NCI-H69 (cell line): ENCODE measurements around the gene NXN.
"Not testable (repeated sequence)": the region's sequence is repeated elsewhere in the genome, so short reads cannot be mapped to it uniquely, and the experiment has no call there.

Source experiments
- DNase-seq: peaks from one replicate; lab custom pipeline; 2025; lab: John Stamatoyannopoulos, UW

NXN gene

DNA sequence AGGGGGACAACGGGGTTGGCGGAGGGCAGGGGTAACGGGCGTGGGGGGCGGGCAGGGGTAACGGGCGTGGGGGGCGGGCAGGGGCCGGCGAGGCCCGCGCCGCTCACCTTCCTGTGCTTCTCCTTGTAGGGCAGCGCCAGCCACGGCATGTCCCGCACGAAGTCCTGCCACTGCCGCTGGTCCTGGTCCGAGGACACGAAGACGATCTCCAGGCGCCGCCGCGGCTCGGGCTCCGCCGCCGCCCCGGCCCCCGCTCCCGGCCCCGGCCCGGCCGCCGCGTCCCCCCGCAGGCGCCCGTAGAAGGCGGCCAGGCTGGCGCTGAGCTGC lies 401 bp downstream of the NXN start:
- no peak for DNase-seq

DNA sequence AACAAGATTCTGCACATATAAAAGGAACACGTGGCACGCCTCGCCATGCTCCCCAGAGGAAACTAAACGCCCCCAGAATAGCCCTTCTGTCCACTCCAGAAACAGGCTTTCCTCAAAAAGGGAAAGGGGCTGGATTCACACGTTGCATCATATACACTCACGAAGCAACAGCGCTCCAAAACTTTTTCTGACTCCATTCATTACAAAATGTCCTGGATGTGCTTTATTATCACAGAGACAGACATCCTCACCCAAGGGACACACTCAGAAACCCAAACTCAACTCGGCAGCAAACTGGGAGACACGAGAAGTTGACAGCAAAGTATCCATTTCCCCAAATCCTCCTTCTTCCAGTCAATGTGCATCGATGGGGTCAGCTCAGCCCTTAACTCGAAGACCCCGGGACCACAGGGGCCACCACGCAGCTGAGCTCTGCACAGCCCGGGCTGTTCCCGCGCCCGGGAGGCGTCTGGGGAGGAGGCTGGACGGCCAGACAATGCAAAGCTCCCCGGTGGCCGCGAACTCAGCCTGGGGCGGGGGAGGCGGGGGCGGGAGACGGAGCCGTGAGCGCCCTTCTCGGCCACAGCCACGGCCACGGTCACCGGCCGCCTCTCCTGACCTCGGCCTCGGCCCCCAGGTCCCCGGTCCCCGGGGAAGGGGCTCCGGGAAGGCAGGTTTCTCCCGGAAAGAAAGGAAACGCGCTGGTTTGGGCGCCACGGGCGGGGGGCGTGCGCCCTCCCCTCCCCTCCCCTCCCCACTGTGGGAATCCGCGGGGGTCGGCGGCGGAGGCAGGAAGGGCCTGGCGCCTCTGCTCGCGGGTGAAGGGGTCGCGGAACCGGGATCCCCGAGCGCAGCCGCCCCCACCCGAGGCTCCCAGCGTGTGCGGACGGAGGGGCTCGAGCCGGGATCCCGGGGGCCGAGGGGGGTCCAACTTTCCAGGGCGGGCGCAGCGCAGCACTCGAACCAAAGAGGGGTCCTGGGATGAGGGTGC lies 1.2 kb downstream of the NXN start:
- DNase-seq: peak; percentile 65

DNA sequence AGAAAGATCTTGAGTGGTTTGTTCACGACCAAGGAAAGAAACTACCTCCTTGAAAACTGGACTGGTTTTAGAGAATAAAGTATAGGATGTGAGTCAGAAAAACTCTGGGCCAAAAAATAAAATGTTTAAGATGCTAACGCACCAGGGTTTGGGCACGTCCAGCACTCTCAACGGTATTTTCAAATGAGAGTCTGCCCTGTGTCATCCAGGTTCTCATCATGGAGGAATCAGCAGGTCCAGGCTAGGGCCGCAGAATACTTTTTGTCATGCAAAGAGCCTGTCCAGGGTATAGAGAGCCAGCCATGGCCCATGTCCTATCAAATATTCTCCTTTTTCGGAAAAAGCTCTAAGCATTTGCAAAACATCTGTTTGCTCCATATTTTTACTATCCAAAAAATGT lies 2.4 kb downstream of the NXN start:
- DNase-seq: no peak

DNA sequence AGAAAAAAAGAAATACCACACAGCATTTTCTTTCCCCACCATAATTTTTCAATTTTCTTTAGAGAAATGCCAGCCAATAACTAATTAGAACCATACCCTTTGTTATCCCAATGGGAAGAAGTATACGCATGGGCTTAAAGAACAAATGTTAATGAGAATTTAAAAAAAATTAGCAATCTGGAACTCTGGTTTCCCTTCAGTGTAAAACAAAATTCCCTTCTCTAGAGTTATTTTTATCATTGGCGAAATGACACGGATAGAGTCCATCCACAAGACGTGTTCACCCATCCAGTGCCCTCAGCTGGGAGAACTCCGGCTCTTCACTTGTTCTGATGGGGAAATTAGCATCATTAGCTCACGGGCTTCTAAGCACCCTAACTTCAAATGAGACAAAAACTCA lies 3.3 kb downstream of the NXN start:
- no peak for DNase-seq

DNA sequence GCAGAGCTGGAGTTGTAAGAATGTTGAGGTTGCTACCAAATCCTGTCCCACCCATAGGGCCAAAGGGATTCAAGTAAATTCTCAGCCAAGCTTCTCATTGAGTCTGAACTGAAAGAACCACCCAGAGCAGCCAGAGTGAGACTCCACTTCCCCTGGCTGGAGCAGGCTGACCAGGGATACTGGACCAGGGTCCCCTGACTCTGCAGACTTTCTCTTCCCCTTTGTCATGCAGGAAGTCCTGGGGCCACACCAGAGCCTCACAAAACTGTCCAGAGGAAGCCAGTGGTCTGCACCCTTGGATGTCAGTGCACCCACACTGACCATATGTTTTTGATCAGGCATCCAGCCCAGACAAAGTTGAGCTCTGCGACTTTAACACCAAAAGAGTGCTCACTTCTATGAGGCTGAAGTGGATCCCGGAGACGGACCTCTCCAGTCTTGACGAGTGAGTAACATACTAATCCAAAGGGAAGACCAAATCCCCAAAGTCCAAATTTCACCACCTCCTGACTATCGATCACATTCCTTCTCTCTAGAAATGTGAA lies 4.1 kb downstream of the NXN start:
- no peak for DNase-seq

DNA sequence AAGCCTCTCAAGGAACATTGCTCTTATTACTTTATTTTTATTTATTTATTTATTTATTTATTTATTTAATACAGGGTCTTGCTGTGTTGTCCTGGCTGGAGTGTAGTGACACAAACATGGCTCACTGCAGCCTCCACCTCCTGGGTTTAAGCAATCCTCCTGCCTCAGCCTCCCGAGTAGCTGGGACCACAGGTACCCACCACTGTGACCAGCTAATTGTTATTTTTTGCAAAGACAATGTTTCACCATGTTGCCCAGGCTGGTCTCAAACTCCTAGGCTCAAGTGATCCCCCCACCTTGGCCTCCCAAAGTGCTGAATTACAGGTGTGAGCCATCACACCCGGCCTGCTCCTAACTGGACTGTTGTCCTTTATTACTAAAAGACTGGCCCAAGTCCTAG lies 4.8 kb downstream of the NXN start:
- not testable (repeated sequence) for DNase-seq

DNA sequence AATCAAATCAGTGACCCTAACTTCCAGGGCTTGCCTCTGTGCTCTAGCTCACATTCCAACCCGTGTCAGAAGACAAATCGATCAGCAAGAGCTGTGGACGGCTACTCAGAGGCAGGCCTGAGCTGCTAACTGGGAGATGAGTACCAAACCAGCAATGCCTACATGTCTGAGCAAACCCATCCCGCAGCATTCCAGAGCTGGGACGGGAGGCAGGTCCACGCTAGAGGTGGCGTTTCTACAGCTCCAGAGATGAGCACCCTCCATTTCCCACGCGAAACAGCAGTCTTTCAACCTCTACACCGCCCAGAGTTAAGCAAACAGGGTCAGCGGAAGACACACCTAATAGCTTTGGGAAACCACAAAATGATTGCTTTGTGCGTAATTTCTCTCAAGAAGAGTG lies 6.5 kb downstream of the NXN start:
- DNase-seq: no peak

DNA sequence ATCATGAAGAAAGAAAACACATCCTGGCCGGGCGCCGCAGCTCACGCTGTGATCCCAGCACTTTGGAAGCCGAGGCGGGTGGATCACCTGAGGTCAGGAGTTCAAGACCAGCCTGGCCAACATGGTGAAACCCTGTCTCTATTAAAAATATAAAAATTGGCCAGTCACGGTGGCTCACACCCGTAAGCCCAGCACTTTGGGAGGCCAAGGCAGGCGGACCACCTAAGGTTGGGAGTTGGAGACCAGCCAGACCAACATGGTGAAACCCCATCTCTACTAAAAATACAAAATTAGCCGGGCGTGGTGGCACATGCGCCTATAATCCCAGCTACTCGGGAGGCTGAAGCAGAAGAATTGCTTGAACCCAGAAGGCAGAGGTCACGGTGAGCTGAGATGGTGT lies 7.7 kb downstream of the NXN start:
- not testable (repeated sequence) for DNase-seq

DNA sequence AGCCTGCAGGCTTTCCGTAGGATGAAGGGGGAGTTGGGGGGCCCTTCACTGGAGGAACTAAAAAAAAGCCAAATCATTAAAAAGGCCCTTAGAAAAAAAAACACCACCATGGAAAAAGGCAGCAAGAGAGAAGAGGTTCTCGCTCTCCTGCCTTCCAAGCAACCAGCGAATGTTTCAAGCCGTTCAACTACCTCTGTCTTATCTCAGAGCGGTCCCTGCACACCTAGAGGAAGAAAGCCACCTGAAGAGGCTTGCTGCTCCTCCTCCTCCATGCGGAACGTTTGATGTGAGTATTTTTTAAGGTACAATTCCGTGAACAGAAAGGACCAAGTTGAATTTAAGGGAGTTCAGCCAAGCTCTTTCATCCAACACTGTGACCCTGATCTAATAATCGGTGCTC lies 9.2 kb downstream of the NXN start:
- DNase-seq: peak; percentile 57

DNA sequence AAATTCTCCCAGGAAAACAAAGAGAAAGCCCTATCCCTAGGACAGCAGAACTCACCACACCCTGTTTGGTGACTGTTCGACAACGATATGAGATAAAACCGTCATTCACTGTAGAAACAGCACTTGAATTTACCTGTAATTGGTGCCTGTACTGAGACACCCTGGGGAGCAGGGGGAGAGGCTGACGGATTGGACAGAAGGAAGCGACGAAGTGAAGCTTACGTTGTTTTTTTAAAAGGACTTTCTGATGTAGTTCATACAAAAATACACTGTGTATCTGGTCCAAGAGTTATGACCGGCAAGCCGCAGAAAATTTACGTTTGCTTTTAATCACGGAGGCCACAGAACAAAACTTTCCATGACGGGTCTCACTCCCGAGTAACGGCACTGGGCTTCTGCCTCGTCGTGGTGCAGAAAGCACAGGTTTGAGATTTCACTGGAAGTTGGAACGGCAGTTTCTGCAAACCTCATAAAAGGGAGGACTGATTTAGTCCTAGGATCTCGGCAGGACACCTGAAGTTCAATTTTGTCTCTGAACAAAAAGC lies 9.7 kb downstream of the NXN start:
- peak; percentile 78 for DNase-seq

DNA sequence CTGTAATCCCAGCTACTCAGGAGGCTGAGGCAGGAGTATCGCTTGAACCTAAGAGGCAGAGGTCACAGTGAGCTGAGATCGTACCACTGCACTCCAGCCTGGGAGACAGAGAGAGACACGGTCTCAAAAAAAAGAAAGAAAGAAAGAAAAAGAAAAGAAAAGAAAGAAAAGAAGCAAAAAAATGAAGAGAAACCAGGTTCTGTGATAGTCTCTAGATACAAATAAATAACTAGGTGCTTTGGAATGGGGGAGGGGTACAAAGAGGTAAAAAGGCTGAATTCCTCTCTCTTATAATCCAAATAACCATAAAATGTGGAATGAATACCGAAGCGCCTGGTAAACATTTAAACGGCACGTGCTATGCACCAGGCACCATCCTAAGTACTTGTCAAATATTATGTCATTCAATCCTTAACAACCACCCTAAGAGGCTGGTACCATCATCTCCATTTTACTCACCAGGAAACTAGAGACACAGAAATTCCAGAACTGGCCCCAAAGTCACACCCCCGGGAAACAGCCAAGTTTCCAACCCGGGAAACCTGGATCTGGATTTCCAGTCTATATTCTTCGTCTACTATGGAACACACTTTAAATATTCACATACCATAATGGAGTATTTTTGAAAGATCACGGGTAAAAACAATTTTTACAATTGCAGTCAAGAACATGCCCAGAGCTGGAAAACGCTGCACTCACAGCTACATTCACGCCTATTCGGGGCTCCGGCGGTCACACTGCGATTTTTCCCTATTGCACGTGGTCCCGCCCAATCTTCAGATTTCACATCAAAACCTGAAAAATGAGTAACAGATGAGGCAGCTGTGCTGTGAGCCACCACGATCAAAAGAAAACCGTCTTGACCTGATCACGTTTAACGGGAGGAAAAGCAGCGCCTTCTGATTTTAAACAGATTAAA lies 10.5 kb downstream of the NXN start:
- DNase-seq: peak; percentile 44

DNA sequence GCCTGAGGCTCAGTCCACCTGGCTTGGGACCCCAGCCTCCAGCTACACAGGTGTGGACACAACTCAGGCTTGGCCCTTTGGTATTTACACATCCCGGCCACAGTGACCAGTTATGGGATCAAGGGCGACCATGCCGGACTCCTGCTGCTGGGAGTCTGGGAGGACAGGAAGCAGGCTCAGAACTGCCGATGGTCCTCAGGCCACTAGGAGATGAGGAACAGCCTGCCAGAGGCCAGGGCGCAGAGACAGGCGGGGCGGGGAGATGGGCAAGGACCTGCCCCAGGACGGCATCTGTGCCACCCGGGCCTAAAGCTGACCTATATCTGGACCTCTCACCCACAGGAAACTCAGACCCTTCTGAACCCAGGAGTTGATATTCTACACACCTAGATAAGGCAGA lies 12.5 kb downstream of the NXN start:
- no peak for DNase-seq

DNA sequence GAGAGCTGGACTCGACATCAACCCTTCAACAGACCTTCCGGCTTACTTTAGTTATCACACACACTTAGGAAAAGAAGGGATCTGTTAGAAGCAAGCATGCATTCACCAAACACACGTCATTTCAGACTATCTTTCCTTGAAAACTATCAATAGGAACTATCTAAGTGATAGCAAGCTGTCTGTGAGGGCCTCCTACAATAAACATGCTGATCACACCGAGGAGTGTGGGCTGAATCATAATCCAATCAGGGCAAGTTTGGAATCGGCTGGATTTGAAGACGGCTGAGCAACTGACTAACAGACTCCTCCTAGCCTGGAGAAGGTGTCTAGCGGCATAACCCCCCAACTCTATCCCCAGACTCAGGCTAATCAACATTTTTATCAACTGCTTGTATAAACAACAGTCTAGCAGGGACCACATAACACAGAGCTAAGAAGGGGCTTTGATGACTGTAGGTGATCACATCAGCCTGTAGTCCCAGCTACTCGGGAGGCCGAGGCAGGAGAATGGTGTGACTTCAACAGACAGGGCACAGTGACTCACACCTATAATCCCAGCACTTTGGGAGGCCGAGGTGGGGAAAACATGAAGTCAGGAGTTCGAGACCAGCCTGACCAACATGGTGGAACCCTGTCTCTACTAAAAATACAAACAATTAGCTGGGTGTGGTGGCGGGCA lies 14.1 kb downstream of the NXN start:
- DNase-seq: no peak

DNA sequence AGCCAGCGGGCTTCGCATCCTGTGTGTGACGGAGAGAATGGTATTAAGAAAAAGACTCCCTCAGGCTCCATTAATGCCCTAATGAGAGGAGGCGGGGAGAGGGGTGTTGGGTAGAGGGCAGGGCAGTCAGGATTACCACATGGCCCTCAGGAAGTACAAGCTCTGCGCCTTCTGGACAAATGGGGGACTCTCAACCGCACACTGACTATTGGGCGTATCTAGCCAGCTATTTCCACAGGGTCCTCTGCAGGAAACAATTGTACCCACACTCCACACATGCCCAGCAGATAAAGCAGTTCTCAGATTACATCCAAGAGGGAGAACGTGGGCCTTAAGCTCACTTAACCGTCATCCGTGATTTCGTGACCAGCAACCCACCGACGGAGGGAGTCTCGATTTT lies 14.7 kb downstream of the NXN start:
- peak; percentile 64 for DNase-seq

DNA sequence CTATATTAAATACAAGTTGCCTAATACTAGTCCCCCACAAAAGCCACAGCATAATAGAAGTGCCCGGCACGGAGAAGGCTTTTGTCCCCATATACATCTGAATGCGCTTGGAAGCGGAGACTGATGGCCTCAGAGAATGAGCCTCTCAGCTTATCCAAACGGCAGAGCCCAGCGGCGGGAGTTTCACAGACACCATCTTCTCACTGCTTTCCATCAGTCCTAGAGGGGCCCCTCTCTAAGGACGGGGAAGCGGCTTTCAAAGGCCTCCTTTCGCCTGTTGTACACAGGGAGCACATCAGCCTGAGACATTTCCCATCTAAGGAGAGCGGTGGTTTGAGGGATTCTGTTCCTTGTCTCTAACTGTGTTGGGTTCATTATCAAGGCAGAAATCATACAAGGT lies 16.9 kb downstream of the NXN start:
- no peak for DNase-seq

DNA sequence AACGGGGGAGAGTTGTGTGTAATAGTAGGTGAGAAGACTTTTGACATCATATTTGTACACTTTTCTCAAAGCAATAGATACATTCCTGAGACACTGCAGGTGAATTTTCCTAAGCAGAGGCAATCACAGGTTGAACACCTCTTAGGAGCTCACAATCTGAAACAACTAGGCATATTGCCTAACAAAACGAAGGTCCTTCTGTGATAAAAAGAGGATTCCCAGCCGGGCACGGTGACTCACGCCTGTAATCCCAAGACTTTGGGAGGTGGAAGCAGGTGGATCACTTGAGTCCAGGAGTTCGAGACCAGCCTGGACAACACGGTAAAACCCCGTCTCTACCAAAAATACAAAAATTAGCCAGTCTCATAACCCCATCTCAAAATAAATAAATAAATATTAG lies 17.4 kb downstream of the NXN start:
- DNase-seq: no peak

DNA sequence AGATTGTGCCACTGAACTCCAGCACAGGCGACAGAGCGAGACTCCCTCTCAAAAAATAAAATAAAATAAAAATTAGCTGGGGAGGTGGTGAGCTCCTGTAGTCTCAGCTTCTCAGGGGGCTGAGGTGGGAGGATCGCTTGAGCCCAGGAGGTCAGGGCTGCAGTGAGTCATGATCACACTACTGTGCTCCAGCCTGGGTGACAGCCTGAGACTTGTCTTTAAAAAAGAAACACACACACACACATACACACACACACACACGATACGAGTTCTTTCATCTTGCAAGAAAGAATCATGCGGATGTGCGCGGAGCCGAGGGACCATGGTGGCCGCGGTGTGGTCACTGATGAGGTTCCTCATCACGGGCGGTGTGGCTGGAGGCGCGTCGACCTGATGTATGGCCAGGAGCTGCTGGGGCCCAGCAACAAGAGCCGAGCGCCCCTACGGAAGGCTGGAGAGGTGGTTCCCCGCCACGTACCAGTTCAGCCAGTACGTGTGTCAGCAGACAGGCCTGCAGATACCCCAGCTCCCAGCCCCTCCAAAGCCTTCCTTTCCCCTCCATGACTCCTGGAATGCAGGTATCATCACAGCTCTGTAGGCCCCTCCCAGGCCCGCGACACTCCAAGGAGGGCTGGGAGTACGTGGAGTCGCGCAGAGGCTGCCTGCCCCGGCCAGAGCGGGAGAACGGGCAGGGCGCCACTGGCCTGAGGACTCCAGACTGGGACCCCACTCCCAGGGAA lies 20.7 kb downstream of the NXN start:
- no peak for DNase-seq

DNA sequence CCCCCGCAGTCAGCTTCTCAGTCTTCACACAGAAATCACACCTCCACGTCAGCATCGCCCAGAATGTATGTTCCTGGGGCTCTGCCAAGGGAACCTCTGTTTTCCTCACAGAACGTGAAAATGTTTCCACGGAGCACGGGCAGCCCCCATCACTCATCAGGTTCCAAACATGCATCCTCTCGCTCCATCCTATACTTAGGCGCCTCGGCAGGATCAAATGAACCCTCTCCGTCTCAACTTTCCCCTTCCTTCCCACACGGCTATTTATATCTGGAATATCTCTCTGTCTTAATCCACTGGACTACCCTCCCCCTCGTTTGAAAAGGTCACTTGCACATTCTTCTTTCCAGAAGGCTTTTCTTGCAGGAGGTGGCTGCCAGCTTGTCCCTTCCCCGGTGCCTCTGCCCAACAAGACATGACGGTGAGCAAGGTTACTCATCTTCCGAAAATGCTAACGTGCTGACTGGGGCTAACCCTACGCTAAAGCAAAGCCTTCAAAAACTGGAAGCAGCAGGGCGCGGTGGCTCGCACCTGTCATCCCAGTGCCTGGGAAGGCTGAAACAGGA lies 21.6 kb downstream of the NXN start:
- DNase-seq: no peak

DNA sequence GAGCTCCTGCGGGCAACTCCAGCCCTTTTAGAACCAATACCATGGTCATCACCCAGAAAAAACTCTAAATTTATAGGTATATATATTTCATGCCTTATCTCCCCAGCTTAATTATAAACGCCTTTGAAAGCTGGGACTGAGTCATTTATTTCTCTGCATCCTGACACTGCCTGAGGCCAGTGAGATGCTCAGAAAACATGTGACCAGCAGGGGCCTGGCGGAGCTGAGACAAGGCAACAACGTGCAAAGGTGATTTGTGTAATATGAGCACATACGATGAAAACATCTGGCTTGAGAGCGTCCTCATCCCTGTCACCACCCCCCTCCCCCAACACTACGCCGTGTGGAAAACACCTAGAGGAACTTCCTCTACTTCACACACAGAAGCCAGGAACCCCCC lies 22.7 kb downstream of the NXN start:
- peak; percentile 78 for DNase-seq

DNA sequence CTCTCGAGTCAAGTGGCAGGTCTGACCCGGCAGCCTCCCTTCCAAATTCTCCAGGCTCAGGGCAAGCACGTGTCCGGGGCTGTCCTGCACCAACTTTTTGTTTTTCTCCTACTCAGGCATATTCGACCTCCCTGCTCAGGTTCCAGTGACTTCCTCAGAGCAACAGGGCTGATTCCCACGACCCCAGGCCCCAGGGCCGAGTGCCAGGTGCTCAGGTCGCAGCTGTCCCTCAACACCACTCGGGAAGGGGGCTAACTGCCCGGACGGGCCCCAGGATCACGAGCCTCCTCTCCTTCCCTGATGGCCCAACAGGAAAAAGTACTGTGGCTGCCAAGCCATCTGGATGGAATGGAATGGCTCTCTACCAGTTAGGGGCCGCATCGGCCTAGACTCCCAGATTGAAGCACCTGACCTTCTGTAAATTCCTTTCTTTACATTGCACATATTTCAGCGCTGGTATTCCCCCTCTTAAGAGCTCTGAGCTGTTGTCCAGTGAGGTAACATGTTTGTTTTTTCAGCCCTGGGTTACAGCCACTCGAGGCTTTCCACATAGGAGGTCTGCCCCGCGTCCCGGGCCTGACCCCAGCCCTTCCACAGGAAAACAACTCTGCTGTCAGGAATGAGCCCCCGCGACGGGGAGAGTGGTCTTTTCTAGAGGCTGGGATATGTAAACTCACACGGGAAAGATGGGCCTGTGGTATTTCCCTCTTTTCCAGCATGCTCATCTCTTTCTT lies 25.0 kb downstream of the NXN start:
- no peak for DNase-seq
